ENCODE measurements around the gene UCHL5.

The UCHL5 gene

GRCh38 chr1:193059282-193060114 lies at the start of gene UCHL5, which contains the start of gene RO60:
TSS of gene UCHL5 (minus strand) at chr1:193059360. CDS start at chr1:193059260, 100 bp downstream.
TSS of gene RO60 (plus strand) at chr1:193059612. CDS start at chr1:193069055, 9,443 bp downstream.
- peak; percentile 99 for DNase-seq (ENCODE audit: low read depth, low spot score)
- Histone ChIP-seq H3K27me3 (ENCODE audit: insufficient read depth, insufficient read length) (no peaks in the 10 kb centered on the region), H3K36me3 (ENCODE audit: insufficient read depth, insufficient read length, low read length) (peaks cover 27% of the 10 kb centered on the region), H3K4me3 (ENCODE audit: insufficient read length, low read depth) (peak within 1 kb of the TSS; percentile 97), H3K9me3 (ENCODE audit: insufficient read depth, low read length) (no peaks in the 10 kb centered on the region), H3K9ac (ENCODE audit: insufficient read length, low read depth) (peak within 1 kb of the TSS; percentile 99), H3K4me1 (ENCODE audit: insufficient read depth, insufficient read length) (no peaks in the 10 kb centered on the region)
- TF ChIP-seq YY1 (IDR thresholded peaks at IDR 0.05; ENCODE audit: insufficient read depth, insufficient read length) (peak; percentile 48), SUZ12 (IDR thresholded peaks at IDR 0.05; ENCODE audit: extremely low read depth, insufficient read depth, insufficient read length) (no peak)

- DNase-seq (ENCODE audit: low read depth, low spot score): no peak
- Histone ChIP-seq H3K27me3 (ENCODE audit: insufficient read depth, insufficient read length) (peaks cover 10% of the 10 kb centered on the region), H3K4me1 (ENCODE audit: insufficient read depth, insufficient read length) (peaks cover 7% of the 10 kb centered on the region), H3K9ac (ENCODE audit: insufficient read length, low read depth) (no peak overlapping the region), H3K4me3 (ENCODE audit: insufficient read length, low read depth) (no peak overlapping the region), H3K36me3 (ENCODE audit: insufficient read depth, insufficient read length, low read length) (no peaks in the 10 kb centered on the region), H3K9me3 (ENCODE audit: insufficient read depth, low read length) (no peaks in the 10 kb centered on the region)
- TF ChIP-seq YY1 (IDR thresholded peaks at IDR 0.05; ENCODE audit: insufficient read depth, insufficient read length) (no peak), SUZ12 (IDR thresholded peaks at IDR 0.05; ENCODE audit: extremely low read depth, insufficient read depth, insufficient read length) (no peak), ZNF274 (IDR thresholded peaks at IDR 0.05; ENCODE audit: low read depth, low read length) (no peak)
Observed at GRCh38 chr1:193108471-193108870, 49.3 kb upstream of the UCHL5 start.

- H3K36me3 ChIP-seq (ENCODE audit: insufficient read depth, insufficient read length, low read length): peaks cover 6% of the 10 kb centered on the region
- no peak for DNase-seq (ENCODE audit: low read depth, low spot score)
- H3K27me3 ChIP-seq (ENCODE audit: insufficient read depth, insufficient read length): peaks cover 14% of the 10 kb centered on the region
- no peaks in the 10 kb centered on the region for H3K9me3 ChIP-seq (ENCODE audit: insufficient read depth, low read length)
- H3K9ac ChIP-seq (ENCODE audit: insufficient read length, low read depth): peak overlapping the region; percentile 63
- TF ChIP-seq YY1 (IDR thresholded peaks at IDR 0.05; ENCODE audit: insufficient read depth, insufficient read length): no peak
- H3K4me3 ChIP-seq (ENCODE audit: insufficient read length, low read depth): peak overlapping the region; percentile 89
- H3K4me1 ChIP-seq (ENCODE audit: insufficient read depth, insufficient read length): no peaks in the 10 kb centered on the region
Observed at GRCh38 chr1:193105821-193106177, 46.6 kb upstream of the UCHL5 start.

- Histone ChIP-seq H3K4me3 (ENCODE audit: insufficient read length, low read depth) (peak within 1 kb of the TSS; percentile 89), H3K9ac (ENCODE audit: insufficient read length, low read depth) (peak within 1 kb of the TSS; percentile 88), H3K9me3 (ENCODE audit: insufficient read depth, low read length) (no peaks in the 10 kb centered on the region), H3K4me1 (ENCODE audit: insufficient read depth, insufficient read length) (no peaks in the 10 kb centered on the region), H3K36me3 (ENCODE audit: insufficient read depth, insufficient read length, low read length) (peaks cover 12% of the 10 kb centered on the region), H3K27me3 (ENCODE audit: insufficient read depth, insufficient read length) (peaks cover 14% of the 10 kb centered on the region)
- no peak for TF ChIP-seq YY1 (IDR thresholded peaks at IDR 0.05; ENCODE audit: insufficient read depth, insufficient read length)
- no peak for TF ChIP-seq SUZ12 (IDR thresholded peaks at IDR 0.05; ENCODE audit: extremely low read depth, insufficient read depth, insufficient read length)
- no peak for TF ChIP-seq ZNF274 (IDR thresholded peaks at IDR 0.05; ENCODE audit: low read depth, low read length)
- peak; percentile 83 for DNase-seq (ENCODE audit: low read depth, low spot score)
Observed at GRCh38 chr1:193104907-193105820, 46.0 kb upstream of the UCHL5 start, which contains the start of gene GLRX2. TSS of gene GLRX2 (minus strand) at chr1:193105414. CDS start at chr1:193105382, 32 bp downstream.

- Histone ChIP-seq H3K4me3 (ENCODE audit: insufficient read length, low read depth) (peak overlapping the region; percentile 89), H3K36me3 (ENCODE audit: insufficient read depth, insufficient read length, low read length) (peaks cover 19% of the 10 kb centered on the region), H3K27me3 (ENCODE audit: insufficient read depth, insufficient read length) (peaks cover 14% of the 10 kb centered on the region), H3K9ac (ENCODE audit: insufficient read length, low read depth) (peak overlapping the region; percentile 88), H3K4me1 (ENCODE audit: insufficient read depth, insufficient read length) (no peaks in the 10 kb centered on the region), H3K9me3 (ENCODE audit: insufficient read depth, low read length) (no peaks in the 10 kb centered on the region)
- no peak for DNase-seq (ENCODE audit: low read depth, low spot score)
- TF ChIP-seq SUZ12 (IDR thresholded peaks at IDR 0.05; ENCODE audit: extremely low read depth, insufficient read depth, insufficient read length) (no peak), ZNF274 (IDR thresholded peaks at IDR 0.05; ENCODE audit: low read depth, low read length) (no peak), YY1 (IDR thresholded peaks at IDR 0.05; ENCODE audit: insufficient read depth, insufficient read length) (no peak)
Observed at GRCh38 chr1:193104502-193104906, 45.3 kb upstream of the UCHL5 start.

GRCh38 chr1:193103759-193104501 lies 44.8 kb upstream of the UCHL5 start:
- TF ChIP-seq YY1 (IDR thresholded peaks at IDR 0.05; ENCODE audit: insufficient read depth, insufficient read length): no peak
- Histone ChIP-seq H3K4me3 (ENCODE audit: insufficient read length, low read depth) (peak overlapping the region; percentile 89), H3K4me1 (ENCODE audit: insufficient read depth, insufficient read length) (no peaks in the 10 kb centered on the region), H3K27me3 (ENCODE audit: insufficient read depth, insufficient read length) (peaks cover 14% of the 10 kb centered on the region), H3K9me3 (ENCODE audit: insufficient read depth, low read length) (no peaks in the 10 kb centered on the region), H3K9ac (ENCODE audit: insufficient read length, low read depth) (peak overlapping the region; percentile 88), H3K36me3 (ENCODE audit: insufficient read depth, insufficient read length, low read length) (peaks cover 24% of the 10 kb centered on the region)
- no peak for DNase-seq (ENCODE audit: low read depth, low spot score)
